ENCODE results near the gene CAMK2G. TPM values are rescaled to one million over a fixed set of nuclear protein-coding genes. Genes with fewer than 3 reads are reported as not detected.
A peak's percentile ranks its signal among the peaks of the same experiment; 100 is the strongest.
"Not testable (repeated sequence)": the region's sequence is repeated elsewhere in the genome, so short reads cannot be mapped to it uniquely, and the experiment has no call there.

Gene CAMK2G
- total RNA-seq, 2 donors from 2014 or later: 12.0 to 12.4 TPM

- intact Hi-C loops (cut with DNase I): no loop called here
- no peak for ATAC-seq
- no peak for DNase-seq
Measured at GRCh38 chr10:73807471-73807870, 66.9 kb downstream of the CAMK2G start.

- no peak for DNase-seq
- intact Hi-C loops (cut with DNase I): no loop called here
- no peak for ATAC-seq
Measured at GRCh38 chr10:73806176-73806950, 68.0 kb downstream of the CAMK2G start.

GRCh38 chr10:73803680-73804286, 70.6 kb downstream of the CAMK2G start:
- ATAC-seq (no peak), DNase-seq (no peak)
- intact Hi-C loops (cut with DNase I): no loop called here

- no peak for DNase-seq
- no peak for ATAC-seq
- intact Hi-C loops (cut with DNase I): no loop called here
Measured at GRCh38 chr10:73802276-73802991, 71.9 kb downstream of the CAMK2G start.

GRCh38 chr10:73801253-73801590, 73.1 kb downstream of the CAMK2G start:
- DNase-seq (no peak), ATAC-seq (peak in 1 of 2 donors; percentile 3)
- intact Hi-C loops (cut with DNase I): no loop called here

- ATAC-seq (peak in 1 of 2 donors; percentile 3), DNase-seq (no peak)
- intact Hi-C loops (cut with DNase I): no loop called here
Measured at GRCh38 chr10:73800560-73801252, 73.6 kb downstream of the CAMK2G start.

- intact Hi-C loops (cut with DNase I): no loop called here
- ATAC-seq: peak in 1 of 2 donors; percentile 2
- DNase-seq: no peak
Measured at GRCh38 chr10:73799899-73800559, 74.3 kb downstream of the CAMK2G start.

- intact Hi-C loops (cut with DNase I): no loop called here
- ATAC-seq: peak in 1 of 2 donors; percentile 4
Measured at GRCh38 chr10:73798927-73799560, 75.3 kb downstream of the CAMK2G start.

GRCh38 chr10:73798087-73798486, 76.3 kb downstream of the CAMK2G start:
- no peak for ATAC-seq
- DNase-seq: no peak
- intact Hi-C loops (cut with DNase I): no loop called here

More at GRCh38 chr10:73798927-73799560, 75.3 kb downstream of the CAMK2G start:
- no peak for DNase-seq

GRCh38 chr10:73797324-73798025, 76.9 kb downstream of the CAMK2G start:
- intact Hi-C loops (cut with DNase I): no loop called here
- no peak for ATAC-seq
- DNase-seq: no peak

GRCh38 chr10:73796766-73797165, 77.6 kb downstream of the CAMK2G start:
- ATAC-seq: no peak
- intact Hi-C loops (cut with DNase I): no loop called here
- no peak for DNase-seq

GRCh38 chr10:73796035-73796434, 78.3 kb downstream of the CAMK2G start:
- not testable (repeated sequence) for ATAC-seq

GRCh38 chr10:73795491-73795890, 78.9 kb downstream of the CAMK2G start:
- ATAC-seq; DNase-seq; intact Hi-C loops (cut with DNase I): not testable (repeated sequence)

More at GRCh38 chr10:73796035-73796434, 78.3 kb downstream of the CAMK2G start:
- DNase-seq; intact Hi-C loops (cut with DNase I): not testable (repeated sequence)

- ATAC-seq: no peak
- DNase-seq: no peak
- intact Hi-C loops (cut with DNase I): no loop called here
Measured at GRCh38 chr10:73793456-73793855, 80.9 kb downstream of the CAMK2G start.

- intact Hi-C loops (cut with DNase I): no loop called here
- no peak for DNase-seq
- ATAC-seq: no peak
Measured at GRCh38 chr10:73791871-73792400, 82.4 kb downstream of the CAMK2G start.

GRCh38 chr10:73790886-73791625, 83.3 kb downstream of the CAMK2G start:
- intact Hi-C loops (cut with DNase I): no loop called here
- ATAC-seq (no peak), DNase-seq (no peak)

- intact Hi-C loops (cut with DNase I): no loop called here
- ATAC-seq (no peak), DNase-seq (no peak)
Measured at GRCh38 chr10:73789659-73790055, 84.7 kb downstream of the CAMK2G start.

Data from left cardiac atrium (tissue), 4 donors.